ENCODE results near the gene CCNG2.

GRCh38 chr4:77163641-77164040 lies 6.6 kb downstream of the CCNG2 start:
- TF ChIP-seq CTCF (IDR thresholded peaks at IDR 0.05) = no peak
- TF ChIP-seq POLR2A (IDR thresholded peaks at IDR 0.05) = no peak
